GM12801 (cell line): ENCODE data around the gene PC.

Experiments used
- CTCF ChIP-seq: IDR thresholded peaks from one replicate; pipeline ENCODE4 v1.5.1; 2011; ENCODE audit warnings: control low read depth; ENCODE audit not compliant: insufficient read length; ENCODE audit errors: extremely low read depth

Gene PC

GRCh38 chr11:66889960-66890359, 68.2 kb downstream of the PC start:
- no peak for TF ChIP-seq CTCF

- TF ChIP-seq CTCF = no peak
These were observed 69.9 kb downstream of the PC start for GRCh38 chr11:66888282-66888681.

DNA sequence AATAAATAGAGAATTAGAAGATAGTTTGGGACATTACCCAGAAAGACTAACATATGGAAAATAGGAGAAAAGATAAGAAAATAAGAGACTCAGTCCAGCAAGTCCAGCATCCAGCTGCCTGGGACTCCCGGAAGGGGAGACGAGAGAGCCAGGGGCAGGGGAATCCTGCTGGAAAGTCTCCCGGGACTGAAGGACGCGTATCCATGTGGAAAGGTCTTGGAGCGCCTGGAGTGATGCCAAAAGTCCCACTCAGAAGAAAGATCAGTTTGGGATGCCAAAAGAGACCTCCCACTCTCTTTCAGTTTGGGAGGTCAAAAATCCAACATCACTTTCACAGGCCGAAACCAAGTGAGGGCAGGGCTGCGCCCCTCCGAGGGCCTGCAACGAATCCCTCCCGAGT, 70.7 kb downstream of the PC start:
- TF ChIP-seq CTCF = no peak

- no peak for TF ChIP-seq CTCF
These were observed 71.4 kb downstream of the PC start for GRCh38 chr11:66886671-66887221.

- no peak for TF ChIP-seq CTCF
These were observed 72.2 kb downstream of the PC start for GRCh38 chr11:66885950-66886440.

DNA sequence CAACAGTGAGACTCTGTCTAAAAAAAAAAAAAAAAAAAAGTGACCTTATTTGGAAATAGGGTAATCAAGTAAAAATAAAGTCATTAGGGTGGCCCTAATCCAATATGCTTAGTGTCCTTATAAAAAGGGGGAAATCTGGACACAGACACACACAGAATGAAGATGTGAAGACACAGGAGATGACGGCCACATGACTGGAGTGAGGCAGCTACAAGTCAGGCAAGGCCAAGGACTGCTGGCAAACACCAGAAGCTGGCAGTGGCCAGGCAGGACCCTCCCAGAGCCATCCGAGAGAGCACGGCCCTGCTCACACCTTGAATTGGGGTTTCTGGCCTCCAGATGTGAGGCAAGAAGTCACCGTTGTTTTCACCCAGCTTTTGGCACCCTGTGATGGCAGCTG, 72.7 kb downstream of the PC start:
- TF ChIP-seq CTCF = no peak

- TF ChIP-seq CTCF = no peak
These were observed 73.7 kb downstream of the PC start for GRCh38 chr11:66884443-66884842.
